ENCODE results near the gene SLTM. TPM values are rescaled to one million over a fixed set of nuclear protein-coding genes. Genes with fewer than 3 reads are reported as not detected.

The SLTM gene
- total and polyA plus RNA-seq, 7 donors, result 34.8 to 107 (median 83.5) TPM

Small RNAs within 50 kb of the gene (small RNA-seq; reads per million reads assigned to genes)
- 0 reads per million in 3 donors for gene ZNF444P1

Other genes starting within 250 kb of the SLTM start
- gene ADAM10, start 184.0 kb downstream of the SLTM start, total RNA-seq, result 10 to 100 TPM; 44.9 to 70.9 (median 57.5) TPM
- 10 to 100 TPM in 2 of 3 donors, 1 to 10 TPM in 1; 6.6 to 37.6 (median 11.1) TPM for gene ADAM10, start 184.0 kb downstream of the SLTM start, polyA plus RNA-seq
- 10 to 100 TPM; 18.0 to 28.5 (median 21.2) TPM for gene MINDY2, start 162.4 kb downstream of the SLTM start, total RNA-seq
- gene MINDY2, start 162.4 kb downstream of the SLTM start, polyA plus RNA-seq, result 1 to 10 TPM; 1.6 to 3.8 (median 1.8) TPM
- gene RNF111, start 54.0 kb upstream of the SLTM start, total RNA-seq, result 10 to 100 TPM; 15.0 to 28.6 (median 20.8) TPM
- gene RNF111, start 54.0 kb upstream of the SLTM start, polyA plus RNA-seq, result 10 to 100 TPM in 1 of 3 donors, 1 to 10 TPM in 2; 7.6 to 13.8 (median 9.6) TPM
- 1 to 10 TPM in 1 of 4 donors, under 1 TPM in 2, not detected in 1; 0.33 to 1.9 (median 0.36) TPM for gene CCNB2, start 171.5 kb upstream of the SLTM start, total RNA-seq
- 10 to 100 TPM in 2 of 3 donors, 1 to 10 TPM in 1; 7.8 to 40.5 (median 14.1) TPM for gene CCNB2, start 171.5 kb upstream of the SLTM start, polyA plus RNA-seq

Measured in sigmoid colon (tissue), 7 donors.